Common myeloid progenitor, CD34-positive (primary cell): ENCODE measurements around the gene DPEP1.

Experiments used
- CTCF ChIA-PET: fragments of 350-600 bp; sonication (Branson Sonifier 250); formaldehyde crosslinking; loops from one replicate; lab custom pipeline; 2021; ENCODE audit warnings: antibody characterized with exemption; lab: Charles Lee
- POLR2A ChIA-PET: fragments of 350-600 bp; sonication (Branson Sonifier 250); formaldehyde crosslinking; loops from one replicate; lab custom pipeline; 2021; ENCODE audit warnings: antibody characterized with exemption; lab: Charles Lee
- DNase-seq, 3 donors: peaks; one replicate each; pipeline versions ENCODE4 v3.0.0 to v3.0.0-alpha.2; 2013
- H3K27ac ChIP-seq, 2 experiments: 1 replicate in 1 of 2; 2 replicates in 1 of 2; pipeline ENCODE4 v1.7.0; 2013; ENCODE audit warnings: inconsistent platforms in 2 of 2, low read length in 2 of 2, mild to moderate bottlenecking in 2 of 2, low read depth in 1 of 2, moderate library complexity in 1 of 2; ENCODE audit not compliant: severe bottlenecking in 2 of 2, insufficient read depth in 1 of 2, poor library complexity in 1 of 2
- H3K27me3 ChIP-seq, 5 experiments: replicated peaks in 2 of 5; 1 replicate in 3 of 5; 2 replicates in 2 of 5; pipeline versions ENCODE4 v1.6.1 to v1.7.0; 2013; ENCODE audit warnings: low read length in 4 of 5, mild to moderate bottlenecking in 2 of 5, moderate library complexity in 2 of 5, inconsistent platforms in 1 of 5; ENCODE audit not compliant: insufficient read depth in 5 of 5, control insufficient read depth in 4 of 5
- H3K36me3 ChIP-seq, 4 experiments: 1 replicate in 2 of 4; 2 replicates in 2 of 4; pipeline versions ENCODE4 v1.6.1 to v1.7.0; 2013; ENCODE audit warnings: low read length in 3 of 4, control low read depth in 1 of 4, mild to moderate bottlenecking in 1 of 4; ENCODE audit not compliant: control insufficient read depth in 4 of 4, insufficient read depth in 4 of 4
- H3K4me1 ChIP-seq, 4 experiments: 1 replicate in 3 of 4; 2 replicates in 1 of 4; pipeline versions ENCODE4 v1.6.1 to v1.7.1; 2013; ENCODE audit warnings: low read length in 3 of 4, mild to moderate bottlenecking in 3 of 4, control low read depth in 1 of 4, inconsistent platforms in 1 of 4, moderate library complexity in 1 of 4; ENCODE audit not compliant: control insufficient read depth in 4 of 4, insufficient read depth in 4 of 4; ENCODE audit errors: control extremely low read depth in 1 of 4
- H3K4me3 ChIP-seq, 7 experiments: 1 replicate in 4 of 7; 2 replicates in 3 of 7; pipeline versions ENCODE4 v1.5.1 to v1.7.0; 2013; ENCODE audit warnings: mild to moderate bottlenecking in 7 of 7, low read length in 6 of 7, moderate library complexity in 6 of 7, inconsistent platforms in 2 of 7, low read depth in 2 of 7, control low read depth in 1 of 7; ENCODE audit not compliant: insufficient read depth in 4 of 7, control insufficient read depth in 1 of 7; ENCODE audit errors: extremely low read depth in 1 of 7
- H3K9me3 ChIP-seq, 5 experiments: 1 replicate in 4 of 5; 2 replicates in 1 of 5; pipeline versions ENCODE4 v1.6.1 to v1.7.1; 2013; ENCODE audit warnings: low read length in 4 of 5, mild to moderate bottlenecking in 2 of 5, inconsistent platforms in 1 of 5, low read depth in 1 of 5, moderate library complexity in 1 of 5; ENCODE audit not compliant: control insufficient read depth in 4 of 5, insufficient read depth in 2 of 5; ENCODE audit errors: control extremely low read depth in 1 of 5
- WGBS: methylation state at CpG from one replicate; pipeline ENCODE4 v1.1.5; 2013; ENCODE audit not compliant: insufficient coverage; 5-methylcytosine and 5-hydroxymethylcytosine counted together

Gene DPEP1

GRCh38 chr16:89573826-89574680, 39.4 kb upstream of the DPEP1 start:
- Histone ChIP-seq H3K4me3 (peak overlapping the region in 3 of 7 experiments; percentile 40 to 64 (median 57)), H3K27ac (no peak overlapping the region), H3K36me3 (no peaks in the 10 kb centered on the region), H3K9me3 (peaks cover 0 to 6% (median 0%) of the 10 kb centered on the region in 5 experiments), H3K27me3 (peaks cover 0 to 39% (median 2%) of the 10 kb centered on the region in 5 experiments), H3K4me1 (peaks cover 0 to 39% (median 36%) of the 10 kb centered on the region in 4 experiments)
- ChIA-PET CTCF (no interaction called here), POLR2A (no interaction called here)
- WGBS: 87% methylated on average over 30 of the region's 31 CpGs
- DNase-seq: no peak

DNA sequence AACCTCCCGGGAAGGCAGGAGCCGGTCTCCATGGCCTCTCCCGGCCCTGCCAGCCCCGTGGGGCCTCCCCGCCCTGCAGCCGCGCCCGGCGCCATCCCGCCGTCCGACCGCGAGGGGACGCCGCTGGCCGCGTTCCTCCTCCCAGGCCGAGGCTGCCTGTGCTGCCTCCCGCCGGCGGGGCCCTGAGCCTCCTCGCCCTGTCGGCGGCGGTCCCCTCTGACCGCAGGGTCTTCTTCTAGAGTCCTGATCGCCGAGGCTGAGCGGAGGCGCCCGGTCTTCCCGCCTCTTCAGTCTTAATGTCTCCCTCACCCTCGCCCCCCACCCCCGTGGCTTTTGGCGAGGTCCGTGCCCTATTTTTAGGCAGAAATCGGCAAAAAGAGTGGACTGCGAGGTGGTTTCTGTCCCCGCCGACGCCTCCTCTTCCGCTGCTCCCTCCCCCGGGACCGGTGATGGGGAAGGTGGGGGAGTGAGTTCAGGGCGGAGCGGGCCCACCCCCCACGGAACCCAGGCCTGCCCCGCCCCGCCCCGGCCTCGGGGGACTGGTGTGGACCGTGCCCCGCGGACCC, 38.7 kb upstream of the DPEP1 start:
- Histone ChIP-seq H3K27me3 (peaks cover 0 to 39% (median 2%) of the 10 kb centered on the region in 5 experiments), H3K9me3 (peaks cover 0 to 9% (median 0%) of the 10 kb centered on the region in 5 experiments), H3K27ac (no peak overlapping the region), H3K36me3 (no peaks in the 10 kb centered on the region), H3K4me3 (peak overlapping the region in 6 of 7 experiments; percentile 23 to 64 (median 38)), H3K4me1 (peaks cover 0 to 39% (median 36%) of the 10 kb centered on the region in 4 experiments)
- DNase-seq: peak; percentile 67 to 78 (median 75)
- ChIA-PET POLR2A (no interaction called here), CTCF (no interaction called here)
- WGBS: under 1% methylated on average over 41 of the region's 55 CpGs

- peaks cover 0 to 39% (median 2%) of the 10 kb centered on the region in 5 experiments for H3K27me3 ChIP-seq
- H3K27ac ChIP-seq: no peak within 1 kb of the TSS
- peak in 2 of 3 donors; percentile 22 to 26 for DNase-seq
- peaks cover 0 to 39% (median 36%) of the 10 kb centered on the region in 4 experiments for H3K4me1 ChIP-seq
- POLR2A ChIA-PET: no interaction called here
- H3K4me3 ChIP-seq: peak within 1 kb of the TSS; percentile 1 to 64 (median 37)
- WGBS: under 1% methylated on average over 79 of the region's 103 CpGs
- CTCF ChIA-PET: interaction anchor here (0.7 to 1.2 kb wide), 4 partner anchors 27 to 122 kb away, joined by 3 to 4 read pairs (median 3); no protein-coding TSS in a partner anchor
- H3K36me3 ChIP-seq: no peaks in the 10 kb centered on the region
- H3K9me3 ChIP-seq: peaks cover 0 to 9% (median 0%) of the 10 kb centered on the region in 5 experiments
Observed at GRCh38 chr16:89575247-89576152, 37.9 kb upstream of the DPEP1 start, which contains the start of gene CPNE7. Gene CPNE7, plus strand, starts transcription at chr16:89575758. Its CDS starts 140 bp downstream, at chr16:89575898.

DNA sequence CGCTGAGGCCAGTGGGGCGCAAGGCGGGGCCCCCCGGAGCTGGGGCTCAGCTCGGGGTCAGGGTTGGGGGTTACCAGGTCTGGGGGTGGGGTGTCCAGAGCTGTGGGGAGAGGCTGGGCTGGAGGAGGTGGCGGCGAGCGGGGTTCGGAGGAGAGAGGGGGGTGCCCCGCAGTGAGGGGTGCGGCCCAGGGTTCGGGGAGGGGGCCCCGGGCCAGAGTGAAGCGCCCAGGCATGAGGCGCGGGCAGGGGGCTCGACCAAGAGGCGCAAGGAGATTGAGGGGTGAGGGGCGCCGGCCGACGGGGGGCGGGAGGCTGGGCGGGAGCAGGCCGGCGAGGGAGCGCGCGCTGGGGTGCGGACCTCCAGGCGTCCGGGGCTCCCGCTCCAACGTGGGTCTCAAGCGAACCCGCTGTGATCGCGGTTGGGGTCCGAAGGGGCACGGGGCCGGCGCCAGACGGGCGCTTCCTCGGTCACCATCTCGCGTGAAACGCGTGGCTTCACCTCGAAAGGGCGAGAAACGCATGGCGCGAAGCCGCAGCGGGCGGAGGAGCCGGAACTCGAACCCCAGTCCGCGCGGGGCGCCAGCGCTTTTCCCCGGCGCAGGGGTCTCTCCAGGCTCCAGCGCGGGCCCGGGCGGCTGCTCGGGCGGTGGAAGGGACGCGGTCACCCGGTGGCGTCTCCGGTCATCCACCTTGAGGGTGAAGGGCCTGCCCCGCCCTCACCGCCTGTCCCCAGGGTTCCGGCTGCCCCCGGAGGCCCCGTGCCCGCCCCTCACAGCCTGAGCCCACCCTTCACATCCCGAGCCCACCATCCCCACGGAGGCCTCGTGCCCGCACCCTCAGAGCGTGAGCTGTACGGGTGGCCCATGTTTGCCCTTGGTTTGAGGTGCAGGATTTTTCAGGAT, 37.0 kb upstream of the DPEP1 start:
- peaks cover 0 to 39% (median 2%) of the 10 kb centered on the region in 5 experiments for H3K27me3 ChIP-seq
- H3K4me3 ChIP-seq: peak overlapping the region in 2 of 7 experiments; percentile 33 to 57
- no peaks in the 10 kb centered on the region for H3K36me3 ChIP-seq
- WGBS: 32% methylated on average over 68 of the region's 89 CpGs
- ChIA-PET POLR2A (no interaction called here), CTCF (interaction anchor here (0.7 to 1.2 kb wide), 4 partner anchors 26 to 121 kb away, joined by 3 to 4 read pairs (median 3); no protein-coding TSS in a partner anchor)
- no peak overlapping the region for H3K27ac ChIP-seq
- DNase-seq: no peak
- H3K9me3 ChIP-seq: peaks cover 0 to 9% (median 0%) of the 10 kb centered on the region in 5 experiments
- H3K4me1 ChIP-seq: peaks cover 0 to 36% (median 33%) of the 10 kb centered on the region in 4 experiments

DNA sequence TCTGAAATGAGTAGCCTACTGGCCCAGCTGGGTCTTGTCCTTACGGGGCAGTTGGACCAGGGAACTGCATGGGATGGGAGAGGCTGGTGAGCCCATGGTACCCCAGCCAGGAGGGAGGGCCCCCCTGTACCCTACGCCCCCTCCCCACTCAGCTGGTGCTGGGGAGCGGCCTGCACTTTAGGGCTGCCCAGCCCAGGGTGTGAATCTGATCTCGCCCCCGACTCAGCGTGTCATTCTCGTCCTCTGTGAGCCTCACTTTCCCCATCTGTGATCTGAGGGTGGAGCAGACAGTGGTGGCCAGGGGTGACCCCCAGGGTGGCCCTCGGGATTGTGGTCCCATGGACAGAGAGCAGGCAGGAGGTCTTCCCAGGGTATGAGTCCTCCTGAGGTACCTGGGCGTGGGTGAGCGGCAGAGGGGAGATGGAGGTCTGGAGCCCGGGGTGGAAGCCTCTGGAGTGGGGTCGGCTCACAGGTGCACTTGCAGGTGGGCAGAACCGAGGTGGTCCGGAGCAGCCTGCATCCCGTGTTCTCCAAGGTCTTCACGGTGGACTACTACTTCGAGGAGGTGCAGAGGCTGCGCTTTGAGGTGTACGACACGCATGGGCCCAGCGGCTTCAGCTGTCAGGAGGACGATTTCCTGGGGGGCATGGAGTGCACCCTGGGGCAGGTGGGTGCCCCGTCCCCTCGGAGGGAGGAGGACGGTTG, 36.2 kb upstream of the DPEP1 start:
- POLR2A ChIA-PET: no interaction called here
- no peak for DNase-seq
- no peak overlapping the region for H3K27ac ChIP-seq
- H3K27me3 ChIP-seq: peaks cover 0 to 39% (median 2%) of the 10 kb centered on the region in 5 experiments
- CTCF ChIA-PET: no interaction called here
- peaks cover 0 to 32% (median 27%) of the 10 kb centered on the region in 4 experiments for H3K4me1 ChIP-seq
- 93% methylated on average over 21 of the region's 25 CpGs for WGBS
- H3K4me3 ChIP-seq: no peak overlapping the region
- peaks cover 0 to 9% (median 0%) of the 10 kb centered on the region in 5 experiments for H3K9me3 ChIP-seq
- no peaks in the 10 kb centered on the region for H3K36me3 ChIP-seq
